Stomach smooth muscle (tissue), 2 donors: ENCODE measurements around the gene SLMAP.

Source experiments
- H3K27ac ChIP-seq: one replicate; pipeline ENCODE4 v1.7.0; 2013; ENCODE audit warnings: mild to moderate bottlenecking, low read length, inconsistent platforms
- H3K27me3 ChIP-seq, 2 donors: one replicate each; pipeline ENCODE4 v1.7.0; 2013; ENCODE audit warnings: low read length in 2 of 2; ENCODE audit not compliant: insufficient read depth in 2 of 2, control insufficient read depth in 1 of 2
- H3K36me3 ChIP-seq, 2 donors: one replicate each; pipeline ENCODE4 v1.7.0; 2013; ENCODE audit warnings: low read length in 2 of 2; ENCODE audit not compliant: control insufficient read depth in 2 of 2, insufficient read depth in 2 of 2
- H3K4me1 ChIP-seq: one replicate; pipeline ENCODE4 v1.7.0; 2013; ENCODE audit warnings: low read length; ENCODE audit not compliant: control insufficient read depth, insufficient read depth
- H3K4me3 ChIP-seq, 2 donors: one replicate each; pipeline ENCODE4 v1.7.0; 2013; ENCODE audit warnings: low read length in 2 of 2
- H3K9ac ChIP-seq, 2 donors: one replicate each; pipeline ENCODE4 v1.7.0; 2013; ENCODE audit warnings: low read length in 2 of 2, mild to moderate bottlenecking in 1 of 2
- H3K9me3 ChIP-seq, 2 donors: one replicate each; pipeline ENCODE4 v1.7.0; 2013; ENCODE audit warnings: low read length in 2 of 2; ENCODE audit not compliant: control insufficient read depth in 2 of 2
- donor health status: healthy.
- donor health status: Pancreatic carcinoma.

SLMAP gene

DNA sequence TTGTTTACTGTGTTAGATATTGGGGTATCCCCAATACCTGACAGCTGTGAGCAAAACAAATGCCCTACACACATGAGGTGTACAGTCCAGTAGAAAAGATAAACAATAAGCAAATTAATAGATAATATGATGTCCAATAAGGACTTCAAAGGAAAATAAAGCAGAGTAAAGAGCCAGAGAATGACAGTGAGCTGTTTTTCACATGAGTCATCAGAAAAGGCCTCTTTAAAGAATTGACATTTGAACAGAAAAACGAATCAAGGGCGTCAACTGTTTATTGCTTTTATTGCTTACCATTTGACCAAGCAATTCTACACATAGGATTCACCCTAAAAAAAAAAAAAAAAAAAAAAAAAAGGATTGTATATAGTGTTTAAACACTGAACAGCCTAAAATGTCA, 155.5 kb downstream of the SLMAP start:
- Histone ChIP-seq H3K9ac (no peak overlapping the region), H3K4me3 (no peak overlapping the region), H3K4me1 (no peaks in the 10 kb centered on the region), H3K9me3 (no peaks in the 10 kb centered on the region), H3K27me3 (no peaks in the 10 kb centered on the region), H3K27ac (no peak overlapping the region), H3K36me3 (peaks cover 19 to 58% of the 10 kb centered on the region in 2 donors)

DNA sequence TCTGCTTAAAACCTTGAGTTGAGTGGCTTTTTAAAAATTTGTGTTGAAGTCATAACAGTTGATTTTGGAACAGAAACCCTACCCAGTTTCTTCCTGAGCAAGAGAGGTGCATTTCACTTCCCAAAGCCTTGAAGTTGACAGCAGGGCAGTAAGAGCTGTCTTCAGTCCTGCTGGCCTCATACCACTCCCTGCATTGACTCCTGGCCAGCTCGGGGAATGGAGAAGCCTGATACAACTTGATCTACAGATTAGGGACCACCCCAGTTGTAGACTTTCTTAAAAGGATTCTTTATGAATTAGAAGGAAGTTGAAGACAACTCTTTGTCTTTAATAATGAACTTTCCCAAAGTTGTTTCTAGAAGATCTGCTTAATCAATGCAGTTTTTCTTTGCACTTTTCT, 161.5 kb downstream of the SLMAP start:
- Histone ChIP-seq H3K4me3 (no peak overlapping the region), H3K4me1 (no peaks in the 10 kb centered on the region), H3K27ac (no peak overlapping the region), H3K36me3 (peaks cover 28 to 62% of the 10 kb centered on the region in 2 donors), H3K9me3 (no peaks in the 10 kb centered on the region), H3K9ac (no peak overlapping the region), H3K27me3 (no peaks in the 10 kb centered on the region)

DNA sequence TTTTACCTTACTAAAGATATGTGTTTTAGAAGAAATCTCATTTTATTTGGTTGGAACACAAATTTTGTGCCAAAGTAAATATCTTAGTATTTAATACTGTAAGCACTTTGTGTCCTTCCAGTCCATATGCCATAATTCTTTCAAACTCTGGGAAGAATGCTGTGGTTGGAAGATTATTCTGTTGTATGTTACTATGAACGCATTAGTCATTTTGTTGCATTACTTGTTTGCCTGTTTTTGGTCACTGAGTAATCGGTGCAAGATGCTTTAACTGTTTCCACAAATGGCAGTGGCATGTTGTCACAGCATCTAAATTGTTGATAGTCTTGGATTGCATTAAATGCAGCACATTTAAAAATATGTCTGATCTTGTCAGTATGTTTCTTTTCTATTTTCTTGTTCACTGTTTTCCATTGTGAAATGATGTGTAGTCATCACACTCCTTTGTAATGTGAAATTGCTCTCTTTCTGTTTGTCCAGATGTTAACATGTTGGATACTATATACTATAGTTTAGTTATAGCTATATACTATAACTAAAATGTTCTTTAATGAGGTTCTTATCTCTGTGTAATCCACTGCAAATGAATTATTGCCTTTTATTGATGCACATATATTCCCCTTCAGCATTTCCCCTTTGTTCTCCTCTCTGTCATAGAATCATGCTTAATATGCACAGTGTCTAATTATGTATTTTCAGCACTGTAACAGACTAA, 162.2 kb downstream of the SLMAP start:
- Histone ChIP-seq H3K27me3 (no peaks in the 10 kb centered on the region), H3K36me3 (peaks cover 33 to 67% of the 10 kb centered on the region in 2 donors), H3K4me1 (peaks cover 3% of the 10 kb centered on the region), H3K9ac (no peak overlapping the region), H3K4me3 (no peak overlapping the region), H3K27ac (no peak overlapping the region), H3K9me3 (no peaks in the 10 kb centered on the region)

DNA sequence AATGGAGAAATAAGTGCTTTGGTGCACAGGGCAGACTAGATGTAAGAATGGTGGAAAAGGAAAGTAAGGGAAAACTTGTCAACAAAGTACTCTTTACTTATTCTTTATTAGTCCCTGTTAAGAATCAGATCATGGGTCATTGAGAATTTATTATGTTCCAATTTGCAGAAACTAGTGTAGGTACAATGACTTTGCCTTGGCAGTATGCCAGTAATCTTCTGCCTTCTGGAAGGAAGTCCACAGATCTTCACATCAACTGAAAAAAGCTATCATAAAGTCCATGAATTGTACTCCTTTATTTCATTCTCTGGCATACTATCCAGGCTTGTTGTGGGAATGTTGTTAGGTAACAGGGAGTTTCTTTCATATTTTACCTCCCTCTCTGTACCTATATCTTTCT, 163.9 kb downstream of the SLMAP start:
- no peaks in the 10 kb centered on the region for H3K27me3 ChIP-seq
- H3K36me3 ChIP-seq: peaks cover 34 to 72% of the 10 kb centered on the region in 2 donors
- H3K27ac ChIP-seq: no peak overlapping the region

DNA sequence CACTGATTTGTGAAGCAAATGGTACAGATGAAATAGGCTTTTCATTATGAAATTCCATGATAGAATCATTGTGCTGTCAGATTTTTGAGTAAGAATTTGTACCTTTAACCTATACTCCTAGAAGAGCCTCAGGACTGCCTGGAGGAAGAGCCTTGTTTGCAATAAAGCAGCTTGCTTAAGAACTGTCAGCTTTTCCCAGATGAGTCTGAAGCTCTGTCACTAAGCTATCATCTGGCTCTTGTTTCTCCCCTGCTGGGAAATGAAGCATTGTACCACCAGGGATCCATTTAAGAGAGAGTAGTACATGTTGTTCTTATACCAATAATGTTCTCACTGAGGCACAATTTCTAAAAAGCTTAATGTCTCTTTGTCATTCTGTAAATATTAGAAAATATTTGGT, 167.0 kb downstream of the SLMAP start:
- Histone ChIP-seq H3K36me3 (peaks cover 34 to 60% of the 10 kb centered on the region in 2 donors), H3K27ac (no peak overlapping the region)

More for the DNA sequence above, 163.9 kb downstream of the SLMAP start:
- Histone ChIP-seq H3K4me3 (no peak overlapping the region), H3K9me3 (no peaks in the 10 kb centered on the region), H3K4me1 (peaks cover 3% of the 10 kb centered on the region), H3K9ac (no peak overlapping the region)

DNA sequence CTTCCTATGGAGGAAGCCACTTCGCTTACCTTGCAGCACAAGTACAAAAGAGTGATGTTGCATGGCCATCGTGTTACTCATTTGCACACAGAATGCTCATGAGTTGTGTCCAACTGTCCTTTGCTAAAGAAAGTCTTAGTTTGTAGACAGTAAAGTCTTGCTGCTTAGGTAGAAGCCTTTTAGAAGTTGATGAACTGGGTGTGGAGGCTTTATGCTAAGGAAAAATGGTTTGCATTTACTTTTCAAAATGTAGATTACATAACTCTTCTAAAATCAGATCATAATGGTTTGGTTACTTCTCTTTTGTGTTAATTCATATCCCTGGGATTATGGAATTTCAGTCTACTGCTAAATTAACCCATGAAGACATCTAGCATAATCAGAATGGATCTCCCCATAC, 167.6 kb downstream of the SLMAP start:
- H3K9ac ChIP-seq: no peak overlapping the region
- H3K27me3 ChIP-seq: no peaks in the 10 kb centered on the region
- peaks cover 3% of the 10 kb centered on the region for H3K4me1 ChIP-seq
- H3K36me3 ChIP-seq: peaks cover 34 to 59% of the 10 kb centered on the region in 2 donors
- no peaks in the 10 kb centered on the region for H3K9me3 ChIP-seq
- no peak overlapping the region for H3K4me3 ChIP-seq
- no peak overlapping the region for H3K27ac ChIP-seq

More for the DNA sequence above, 167.0 kb downstream of the SLMAP start:
- no peak overlapping the region for H3K4me3 ChIP-seq
- H3K9ac ChIP-seq: no peak overlapping the region
- H3K4me1 ChIP-seq: peaks cover 3% of the 10 kb centered on the region
- H3K9me3 ChIP-seq: no peaks in the 10 kb centered on the region
- no peaks in the 10 kb centered on the region for H3K27me3 ChIP-seq

DNA sequence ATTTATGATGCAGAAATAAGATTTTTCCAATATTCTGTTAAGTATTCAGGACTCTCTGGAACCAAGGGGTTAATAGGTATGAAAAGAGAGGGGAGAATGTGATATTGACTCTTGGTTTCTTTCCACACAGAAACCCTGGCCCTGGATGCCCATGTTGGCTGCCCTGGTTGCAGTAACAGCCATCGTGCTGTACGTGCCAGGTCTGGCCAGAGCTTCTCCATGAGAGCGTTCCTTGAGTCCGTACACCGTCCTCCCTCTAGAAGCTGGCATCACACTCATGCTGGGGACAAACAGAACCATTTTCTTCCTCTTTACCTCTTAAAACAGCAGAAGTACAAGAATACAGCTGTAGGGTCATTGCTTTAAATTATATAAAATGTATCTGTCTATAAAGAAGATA, 171.1 kb downstream of the SLMAP start:
- Histone ChIP-seq H3K9ac (no peak overlapping the region), H3K27ac (peak overlapping the region; percentile 42), H3K9me3 (no peaks in the 10 kb centered on the region), H3K36me3 (peaks cover 35 to 51% of the 10 kb centered on the region in 2 donors), H3K4me3 (no peak overlapping the region), H3K4me1 (peaks cover 3% of the 10 kb centered on the region), H3K27me3 (no peaks in the 10 kb centered on the region)

DNA sequence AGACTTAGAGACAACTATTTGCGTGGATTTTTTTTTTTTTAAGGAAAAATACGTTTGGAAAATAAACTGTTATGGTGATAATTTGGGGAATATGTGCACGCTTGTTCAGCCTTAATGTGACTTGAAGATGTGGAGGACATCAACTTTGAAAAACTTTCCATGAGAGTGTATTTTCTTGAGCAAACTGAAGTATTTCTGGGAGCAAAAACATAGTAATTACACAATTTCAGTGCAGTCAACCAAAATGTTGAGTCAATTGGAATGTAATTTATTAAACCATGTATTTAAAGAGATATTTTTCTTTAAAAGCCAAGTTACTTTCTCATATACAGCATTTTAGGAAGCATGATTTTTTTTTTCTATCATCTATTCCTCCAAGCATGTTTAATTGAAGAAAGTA, 171.8 kb downstream of the SLMAP start:
- Histone ChIP-seq H3K27ac (no peak overlapping the region), H3K27me3 (no peaks in the 10 kb centered on the region), H3K9ac (no peak overlapping the region), H3K4me1 (peaks cover 3% of the 10 kb centered on the region), H3K9me3 (no peaks in the 10 kb centered on the region), H3K36me3 (peaks cover 36 to 53% of the 10 kb centered on the region in 2 donors), H3K4me3 (no peak overlapping the region)

DNA sequence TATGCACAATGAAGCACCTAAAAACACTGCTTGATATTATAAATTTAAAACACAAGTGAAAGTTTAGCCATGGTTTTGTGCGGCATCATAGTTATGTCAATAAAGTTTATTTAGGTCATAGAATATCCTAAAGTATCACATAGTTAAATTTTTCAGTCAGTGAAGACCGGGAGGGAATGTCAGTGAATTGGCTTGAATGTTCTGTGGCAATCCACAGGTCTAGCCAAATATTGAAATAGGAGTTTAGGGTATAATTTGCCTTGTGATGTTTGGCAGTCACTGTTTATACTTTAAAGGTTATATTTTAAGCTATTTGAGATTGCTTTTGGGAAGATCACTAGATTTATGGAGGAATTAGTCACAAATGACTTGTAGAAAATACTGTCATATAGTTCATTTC, 172.4 kb downstream of the SLMAP start:
- H3K36me3 ChIP-seq: peaks cover 34 to 51% of the 10 kb centered on the region in 2 donors
- H3K9ac ChIP-seq: no peak overlapping the region
- no peak overlapping the region for H3K27ac ChIP-seq
- H3K27me3 ChIP-seq: no peaks in the 10 kb centered on the region
- H3K4me3 ChIP-seq: no peak overlapping the region
- H3K9me3 ChIP-seq: no peaks in the 10 kb centered on the region
- H3K4me1 ChIP-seq: no peaks in the 10 kb centered on the region

DNA sequence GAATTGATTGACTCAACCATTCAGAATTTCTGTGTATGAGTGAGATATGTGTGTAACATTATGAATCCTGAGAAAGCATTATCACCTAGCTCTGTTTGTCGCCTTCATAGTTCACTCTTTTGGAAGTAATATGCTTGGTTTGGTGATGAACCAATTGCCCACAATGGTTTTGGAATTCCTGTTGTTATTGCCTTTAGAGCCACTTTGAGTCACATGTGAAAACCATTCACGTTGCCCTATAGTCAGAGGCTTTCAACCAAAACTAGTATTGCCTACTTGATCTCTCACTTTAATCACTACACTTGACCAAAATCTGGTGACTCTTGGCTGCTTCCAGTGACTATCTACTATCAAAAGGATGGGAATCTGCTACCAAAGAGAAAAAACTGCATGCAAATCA, 173.9 kb downstream of the SLMAP start:
- Histone ChIP-seq H3K27me3 (no peaks in the 10 kb centered on the region), H3K36me3 (peaks cover 34 to 41% of the 10 kb centered on the region in 2 donors), H3K4me3 (no peak overlapping the region), H3K9me3 (no peaks in the 10 kb centered on the region), H3K27ac (no peak overlapping the region), H3K4me1 (no peaks in the 10 kb centered on the region), H3K9ac (no peak overlapping the region)

DNA sequence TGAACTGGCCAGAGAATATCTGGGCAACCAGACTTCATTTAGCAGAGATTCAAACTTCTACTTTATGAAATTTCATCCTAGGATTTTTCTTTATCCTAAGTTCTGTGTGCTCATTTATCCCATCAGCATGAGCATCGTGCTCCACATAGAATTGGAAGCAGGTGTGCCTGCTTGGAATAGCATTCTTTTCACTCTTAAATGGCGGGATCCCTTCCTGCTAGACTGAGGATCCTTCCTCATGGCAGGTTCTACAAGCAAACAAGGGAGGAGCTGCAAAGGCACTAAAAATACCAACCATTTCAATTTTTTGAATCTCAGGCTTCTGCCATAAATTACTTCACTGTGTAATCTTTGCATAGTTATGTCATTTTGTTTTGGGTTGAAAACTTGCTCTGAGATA, 177.5 kb downstream of the SLMAP start:
- no peaks in the 10 kb centered on the region for H3K27me3 ChIP-seq
- no peak overlapping the region for H3K4me3 ChIP-seq
- no peak overlapping the region for H3K9ac ChIP-seq
- H3K4me1 ChIP-seq: no peaks in the 10 kb centered on the region
- no peaks in the 10 kb centered on the region for H3K9me3 ChIP-seq
- H3K36me3 ChIP-seq: peaks cover 21 to 22% of the 10 kb centered on the region in 2 donors
- peak overlapping the region; percentile 37 for H3K27ac ChIP-seq
